IMR-90 (cell line): ENCODE results near the gene NXPE4.

Source experiments
- CEBPB ChIP-seq: IDR thresholded peaks from 2 replicates; pipeline ENCODE4 v1.6.1; 2012; ENCODE audit warnings: low read depth, low read length, improper control_type of control experiment
- MAZ ChIP-seq: IDR thresholded peaks from 2 replicates; pipeline ENCODE4 v1.6.1; 2012; ENCODE audit warnings: low read depth, mild to moderate bottlenecking, low read length, improper control_type of control experiment, moderate library complexity, borderline replicate concordance
- POLR2A ChIP-seq: IDR thresholded peaks from 2 replicates; pipeline ENCODE4 v1.6.1; 2012; ENCODE audit warnings: mild to moderate bottlenecking, low read depth, low read length
- RAD21 ChIP-seq: IDR thresholded peaks from 2 replicates; pipeline ENCODE4 v1.6.1; 2012; ENCODE audit warnings: low read length, improper control_type of control experiment
- RCOR1 ChIP-seq: IDR thresholded peaks from 2 replicates; pipeline ENCODE4 v1.6.1; 2012; ENCODE audit warnings: mild to moderate bottlenecking, low read length, improper control_type of control experiment; ENCODE audit not compliant: insufficient replicate concordance
- RFX5 ChIP-seq: IDR thresholded peaks from 2 replicates; pipeline ENCODE4 v1.8.0; 2012; ENCODE audit warnings: low read depth, mild to moderate bottlenecking, low read length, moderate library complexity
- TF ChIP-seq, protein P1 (sequence below): conservative IDR thresholded peaks from 2 replicates; pipeline ENCODE4 v1.5.1; 2012; ENCODE audit warnings: mild to moderate bottlenecking, low read depth, low read length, improper control_type of control experiment
- TF ChIP-seq, protein P2 (sequence below): fragments of 150-350 bp; IDR thresholded peaks from 2 replicates; pipeline ENCODE4 v1.6.1; 2017; ENCODE audit warnings: mild to moderate bottlenecking, antibody characterized with exemption, low read length, low read depth

GRCh38 chr11:114610984-114611944 lies 15.7 kb upstream of the NXPE4 start:
- no peak for TF ChIP-seq POLR2A
- TF ChIP-seq, protein P1, sequence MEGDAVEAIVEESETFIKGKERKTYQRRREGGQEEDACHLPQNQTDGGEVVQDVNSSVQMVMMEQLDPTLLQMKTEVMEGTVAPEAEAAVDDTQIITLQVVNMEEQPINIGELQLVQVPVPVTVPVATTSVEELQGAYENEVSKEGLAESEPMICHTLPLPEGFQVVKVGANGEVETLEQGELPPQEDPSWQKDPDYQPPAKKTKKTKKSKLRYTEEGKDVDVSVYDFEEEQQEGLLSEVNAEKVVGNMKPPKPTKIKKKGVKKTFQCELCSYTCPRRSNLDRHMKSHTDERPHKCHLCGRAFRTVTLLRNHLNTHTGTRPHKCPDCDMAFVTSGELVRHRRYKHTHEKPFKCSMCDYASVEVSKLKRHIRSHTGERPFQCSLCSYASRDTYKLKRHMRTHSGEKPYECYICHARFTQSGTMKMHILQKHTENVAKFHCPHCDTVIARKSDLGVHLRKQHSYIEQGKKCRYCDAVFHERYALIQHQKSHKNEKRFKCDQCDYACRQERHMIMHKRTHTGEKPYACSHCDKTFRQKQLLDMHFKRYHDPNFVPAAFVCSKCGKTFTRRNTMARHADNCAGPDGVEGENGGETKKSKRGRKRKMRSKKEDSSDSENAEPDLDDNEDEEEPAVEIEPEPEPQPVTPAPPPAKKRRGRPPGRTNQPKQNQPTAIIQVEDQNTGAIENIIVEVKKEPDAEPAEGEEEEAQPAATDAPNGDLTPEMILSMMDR = peak; percentile 10; the same call in 1 of the 2 replicates
- no peak for TF ChIP-seq RFX5
- TF ChIP-seq, protein P2, sequence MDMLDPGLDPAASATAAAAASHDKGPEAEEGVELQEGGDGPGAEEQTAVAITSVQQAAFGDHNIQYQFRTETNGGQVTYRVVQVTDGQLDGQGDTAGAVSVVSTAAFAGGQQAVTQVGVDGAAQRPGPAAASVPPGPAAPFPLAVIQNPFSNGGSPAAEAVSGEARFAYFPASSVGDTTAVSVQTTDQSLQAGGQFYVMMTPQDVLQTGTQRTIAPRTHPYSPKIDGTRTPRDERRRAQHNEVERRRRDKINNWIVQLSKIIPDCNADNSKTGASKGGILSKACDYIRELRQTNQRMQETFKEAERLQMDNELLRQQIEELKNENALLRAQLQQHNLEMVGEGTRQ = no peak
- TF ChIP-seq RAD21 = peak; percentile 32
- peak; percentile 43; the same call in 1 of the 2 replicates for TF ChIP-seq CEBPB
- no peak for TF ChIP-seq RCOR1
- TF ChIP-seq MAZ = no peak
